ENCODE data around the gene PKM.

PKM gene

GRCh38 chr15:72272213-72272996 lies 41.4 kb upstream of the PKM start, which contains the start of gene PARP6:
PARP6 (minus strand) TSS chr15:72272554; CDS start chr15:72267477, 5,077 bp downstream.
- Histone ChIP-seq H3K9me3 (no peaks in the 10 kb centered on the region), H3K27me3 (no peaks in the 10 kb centered on the region), H3K27ac (peak within 1 kb of the TSS; percentile 87 to 98), H3K4me3 (peak within 1 kb of the TSS; percentile 81 to 98), H3K36me3 (peaks cover 10 to 35% (median 11%) of the 10 kb centered on the region in 3 donors), H3K4me1 (peaks cover 0 to 27% (median 19%) of the 10 kb centered on the region in 4 donors)
- intact Hi-C loops (cut with DNase I; ENCODE audit: low total_unique reads): loop anchor here (5.0 kb wide), 2 partner anchors 35 to 70 kb away; no protein-coding TSS in a partner anchor
- peak; percentile 99 to 100 for DNase-seq
- TF ChIP-seq, protein P1, sequence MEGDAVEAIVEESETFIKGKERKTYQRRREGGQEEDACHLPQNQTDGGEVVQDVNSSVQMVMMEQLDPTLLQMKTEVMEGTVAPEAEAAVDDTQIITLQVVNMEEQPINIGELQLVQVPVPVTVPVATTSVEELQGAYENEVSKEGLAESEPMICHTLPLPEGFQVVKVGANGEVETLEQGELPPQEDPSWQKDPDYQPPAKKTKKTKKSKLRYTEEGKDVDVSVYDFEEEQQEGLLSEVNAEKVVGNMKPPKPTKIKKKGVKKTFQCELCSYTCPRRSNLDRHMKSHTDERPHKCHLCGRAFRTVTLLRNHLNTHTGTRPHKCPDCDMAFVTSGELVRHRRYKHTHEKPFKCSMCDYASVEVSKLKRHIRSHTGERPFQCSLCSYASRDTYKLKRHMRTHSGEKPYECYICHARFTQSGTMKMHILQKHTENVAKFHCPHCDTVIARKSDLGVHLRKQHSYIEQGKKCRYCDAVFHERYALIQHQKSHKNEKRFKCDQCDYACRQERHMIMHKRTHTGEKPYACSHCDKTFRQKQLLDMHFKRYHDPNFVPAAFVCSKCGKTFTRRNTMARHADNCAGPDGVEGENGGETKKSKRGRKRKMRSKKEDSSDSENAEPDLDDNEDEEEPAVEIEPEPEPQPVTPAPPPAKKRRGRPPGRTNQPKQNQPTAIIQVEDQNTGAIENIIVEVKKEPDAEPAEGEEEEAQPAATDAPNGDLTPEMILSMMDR (IDR thresholded peaks at IDR 0.05): peak; percentile 67 to 73

DNA sequence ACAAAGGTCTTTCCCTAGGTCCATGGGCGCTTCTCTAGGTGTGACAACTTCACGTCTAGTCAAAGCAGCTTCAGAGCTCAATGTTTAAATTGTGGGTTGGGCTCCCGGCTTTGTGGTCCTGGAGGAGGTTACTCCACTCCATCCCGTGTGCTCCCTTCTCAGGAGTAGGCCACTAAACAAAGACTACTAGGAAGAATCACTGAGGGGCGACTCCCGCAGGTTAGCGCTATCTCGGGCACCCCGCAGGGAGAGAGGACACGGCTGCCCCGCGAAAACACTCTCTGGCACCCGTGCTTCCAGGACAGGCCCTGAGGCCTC lies 40.9 kb upstream of the PKM start:
- H3K9me3 ChIP-seq: no peaks in the 10 kb centered on the region
- DNase-seq: no peak
- H3K27ac ChIP-seq: peak overlapping the region; percentile 87 to 98
- TF ChIP-seq, protein P1 (IDR thresholded peaks at IDR 0.05): no peak
- peak overlapping the region; percentile 81 to 98 for H3K4me3 ChIP-seq
- intact Hi-C loops (cut with DNase I; ENCODE audit: low total_unique reads): loop anchor here (5.0 kb wide), 2 partner anchors 35 to 70 kb away; no protein-coding TSS in a partner anchor
- peaks cover 15 to 41% (median 16%) of the 10 kb centered on the region in 3 donors for H3K36me3 ChIP-seq
- H3K27me3 ChIP-seq: no peaks in the 10 kb centered on the region
- peaks cover 0 to 27% (median 19%) of the 10 kb centered on the region in 4 donors for H3K4me1 ChIP-seq

- intact Hi-C loops (cut with DNase I; ENCODE audit: low total_unique reads): loop anchor here (5.0 kb wide), 2 partner anchors 34 to 69 kb away; no protein-coding TSS in a partner anchor
- no peaks in the 10 kb centered on the region for H3K27me3 ChIP-seq
- H3K4me3 ChIP-seq: peak overlapping the region in 1 of 2 donors; percentile 98
- peaks cover 0 to 27% (median 19%) of the 10 kb centered on the region in 4 donors for H3K4me1 ChIP-seq
- no peak for DNase-seq
- H3K9me3 ChIP-seq: no peaks in the 10 kb centered on the region
- TF ChIP-seq, protein P1 (IDR thresholded peaks at IDR 0.05): no peak
- H3K36me3 ChIP-seq: peaks cover 22 to 47% (median 23%) of the 10 kb centered on the region in 3 donors
- peak overlapping the region; percentile 87 to 98 for H3K27ac ChIP-seq
Observed at GRCh38 chr15:72271221-72271620, 40.2 kb upstream of the PKM start.

- intact Hi-C loops (cut with DNase I; ENCODE audit: low total_unique reads): loop anchor here (5.0 kb wide), 2 partner anchors 32 to 67 kb away; no protein-coding TSS in a partner anchor
- DNase-seq: no peak
- Histone ChIP-seq H3K27ac (no peak overlapping the region), H3K27me3 (no peaks in the 10 kb centered on the region), H3K4me1 (peaks cover 0 to 27% (median 19%) of the 10 kb centered on the region in 4 donors), H3K36me3 (peaks cover 36 to 62% (median 37%) of the 10 kb centered on the region in 3 donors), H3K9me3 (no peaks in the 10 kb centered on the region), H3K4me3 (no peak overlapping the region)
- TF ChIP-seq, protein P1 (IDR thresholded peaks at IDR 0.05): no peak
Observed at GRCh38 chr15:72269739-72270138, 38.7 kb upstream of the PKM start.

GRCh38 chr15:72265031-72265430 lies 34.0 kb upstream of the PKM start:
- TF ChIP-seq, protein P1 (IDR thresholded peaks at IDR 0.05): no peak
- intact Hi-C loops (cut with DNase I; ENCODE audit: low total_unique reads): no loop called here
- Histone ChIP-seq H3K9me3 (no peaks in the 10 kb centered on the region), H3K27ac (no peak overlapping the region), H3K27me3 (no peaks in the 10 kb centered on the region), H3K4me1 (peaks cover 0 to 1% (median under 1%) of the 10 kb centered on the region in 4 donors), H3K36me3 (peaks cover 83 to 98% (median 85%) of the 10 kb centered on the region in 3 donors), H3K4me3 (no peak overlapping the region)
- no peak for DNase-seq
